Measurements from ENCODE around the gene LRRC32. TPM values are rescaled to one million over a fixed set of nuclear protein-coding genes. Genes with fewer than 3 reads are reported as not detected.

The LRRC32 gene
- total RNA-seq, 1 donor from 2014 or later = 111 TPM

GRCh38 chr11:76707293-76707825 lies 36.8 kb upstream of the LRRC32 start:
- intact Hi-C loops (cut with DNase I) = no loop called here
- Histone ChIP-seq H3K4me1 (no peaks in the 10 kb centered on the region), H3K27me3 (no peaks in the 10 kb centered on the region), H3K9me3 (no peaks in the 10 kb centered on the region), H3K27ac (no peak overlapping the region), H3K36me3 (no peaks in the 10 kb centered on the region), H3K4me3 (no peak overlapping the region)
- no peak for DNase-seq
- no peak for ATAC-seq
- TF ChIP-seq CTCF (IDR thresholded peaks at IDR 0.05) = no peak

- Histone ChIP-seq H3K27ac (no peak overlapping the region), H3K4me1 (no peaks in the 10 kb centered on the region), H3K36me3 (no peaks in the 10 kb centered on the region), H3K9me3 (no peaks in the 10 kb centered on the region), H3K27me3 (no peaks in the 10 kb centered on the region), H3K4me3 (no peak overlapping the region)
- ATAC-seq = no peak
- TF ChIP-seq CTCF (IDR thresholded peaks at IDR 0.05) = no peak
- no peak for DNase-seq
- intact Hi-C loops (cut with DNase I) = no loop called here
These were observed 36.1 kb upstream of the LRRC32 start for GRCh38 chr11:76706667-76707066.

- TF ChIP-seq CTCF (IDR thresholded peaks at IDR 0.05) = no peak
- DNase-seq (no peak), ATAC-seq (no peak)
- no peaks in the 10 kb centered on the region for H3K27me3 ChIP-seq
- H3K4me3 ChIP-seq = no peak overlapping the region
- no peaks in the 10 kb centered on the region for H3K36me3 ChIP-seq
- H3K9me3 ChIP-seq = no peaks in the 10 kb centered on the region
- intact Hi-C loops (cut with DNase I) = no loop called here
- H3K4me1 ChIP-seq = no peaks in the 10 kb centered on the region
- H3K27ac ChIP-seq = no peak overlapping the region
These were observed 35.3 kb upstream of the LRRC32 start for GRCh38 chr11:76705826-76706225.

- Histone ChIP-seq H3K27me3 (no peaks in the 10 kb centered on the region), H3K36me3 (no peaks in the 10 kb centered on the region), H3K27ac (no peak overlapping the region), H3K4me3 (no peak overlapping the region), H3K9me3 (no peaks in the 10 kb centered on the region), H3K4me1 (no peaks in the 10 kb centered on the region)
- intact Hi-C loops (cut with DNase I) = no loop called here
- no peak for TF ChIP-seq CTCF (IDR thresholded peaks at IDR 0.05)
- DNase-seq (no peak), ATAC-seq (no peak)
These were observed 33.8 kb upstream of the LRRC32 start for GRCh38 chr11:76704171-76704948.

GRCh38 chr11:76703707-76704106 lies 33.2 kb upstream of the LRRC32 start:
- H3K4me3 ChIP-seq = no peak overlapping the region
- intact Hi-C loops (cut with DNase I) = no loop called here
- no peaks in the 10 kb centered on the region for H3K9me3 ChIP-seq
- ATAC-seq (no peak), DNase-seq (no peak)
- no peaks in the 10 kb centered on the region for H3K36me3 ChIP-seq
- H3K27me3 ChIP-seq = no peaks in the 10 kb centered on the region
- H3K4me1 ChIP-seq = no peaks in the 10 kb centered on the region
- TF ChIP-seq CTCF (IDR thresholded peaks at IDR 0.05) = no peak
- H3K27ac ChIP-seq = no peak overlapping the region

All from upper lobe of right lung (tissue), 1 donor.